Spinal cord (tissue), 10 donors: ENCODE data around the gene RTBDN. TPM values are rescaled to one million over a fixed set of nuclear protein-coding genes. Genes with fewer than 3 reads are reported as not detected.
A peak's percentile ranks its signal among the peaks of the same experiment; 100 is the strongest.

Experiments
- DNase-seq, 6 donors: peaks; one replicate each; pipeline versions ENCODE4 v3.0.0 to v3.0.0-alpha.2; 2013 to 2015; ENCODE audit warnings: low spot score in 6 of 6, low read depth in 4 of 6
- H3K27ac ChIP-seq: one replicate; pipeline ENCODE4 v1.5.1; 2013; ENCODE audit warnings: low read depth, low read length, control low read depth
- H3K27me3 ChIP-seq: one replicate; pipeline ENCODE4 v1.6.1; 2013; ENCODE audit warnings: low read length; ENCODE audit not compliant: control insufficient read depth, insufficient read depth
- H3K36me3 ChIP-seq: one replicate; pipeline ENCODE4 v1.6.1; 2013; ENCODE audit warnings: low read length; ENCODE audit not compliant: control insufficient read depth, insufficient read depth
- H3K4me1 ChIP-seq: one replicate; pipeline ENCODE4 v1.6.1; 2013; ENCODE audit warnings: low read length; ENCODE audit not compliant: control insufficient read depth, insufficient read depth
- H3K4me3 ChIP-seq: one replicate; pipeline ENCODE4 v1.5.1; 2013; ENCODE audit warnings: low read depth, low read length, control low read depth
- H3K9me3 ChIP-seq: one replicate; pipeline ENCODE4 v1.6.1; 2013; ENCODE audit warnings: low read length; ENCODE audit not compliant: control insufficient read depth, insufficient read depth
- WGBS: methylation state at CpG from one replicate; pipeline ENCODE4 v1.1.5; 2013; ENCODE audit warnings: missing lambda C conversion rate; ENCODE audit not compliant: insufficient coverage; 5-methylcytosine and 5-hydroxymethylcytosine counted together
- polyA plus RNA-seq, 2 donors: library from polyadenylated mRNA; unstranded; fragments of 120-200 nt; gene quantifications; one replicate each; pipeline ENCODE4 v1.2.1, GENCODE V29; 2013; ENCODE audit not compliant: insufficient read length in 2 of 2
- total RNA-seq, 2 donors: library from RNA; depleted of rRNA in 1 of 2; stranded (reverse); fragments of 120-200 nt in 1 of 2; fragments of >200 nt in 1 of 2; gene quantifications; one replicate each; pipeline versions ENCODE4 v1.2.3 to v1.2.4, GENCODE V29; 2013 to 2014
- donor health status: healthy.

Gene RTBDN
- total and polyA plus RNA-seq, 4 donors = 1.1 to 6.8 (median 3.8) TPM

GRCh38 chr19:12840091-12841079, 6.0 kb upstream of the RTBDN start:
- Histone ChIP-seq H3K4me1 (peaks cover 47% of the 10 kb centered on the region), H3K27me3 (peaks cover 40% of the 10 kb centered on the region), H3K9me3 (no peaks in the 10 kb centered on the region), H3K4me3 (peak overlapping the region; percentile 35), H3K36me3 (peaks cover 25% of the 10 kb centered on the region), H3K27ac (no peak overlapping the region)
- WGBS = 12% methylated on average over 34 of the region's 43 CpGs
- DNase-seq = peak in 2 of 6 donors; percentile 77 to 93

GRCh38 chr19:12838886-12839756, 4.7 kb upstream of the RTBDN start:
- WGBS = 30% methylated on average over 6 of the region's 21 CpGs
- peak overlapping the region; percentile 53 for H3K4me3 ChIP-seq
- H3K27me3 ChIP-seq = peaks cover 53% of the 10 kb centered on the region
- peaks cover 59% of the 10 kb centered on the region for H3K4me1 ChIP-seq
- no peaks in the 10 kb centered on the region for H3K9me3 ChIP-seq
- DNase-seq = peak in 2 of 6 donors; percentile 62 to 86
- H3K36me3 ChIP-seq = peaks cover 22% of the 10 kb centered on the region
- H3K27ac ChIP-seq = peak overlapping the region; percentile 6

- Histone ChIP-seq H3K27me3 (peaks cover 57% of the 10 kb centered on the region), H3K4me3 (peak within 1 kb of the TSS; percentile 53), H3K9me3 (no peaks in the 10 kb centered on the region), H3K27ac (peak within 1 kb of the TSS; percentile 27), H3K36me3 (peaks cover 15% of the 10 kb centered on the region), H3K4me1 (peaks cover 60% of the 10 kb centered on the region)
- DNase-seq = peak in 2 of 6 donors; percentile 88 to 91
- under 1% methylated on average over 56 of the region's 69 CpGs for WGBS
Observed at GRCh38 chr19:12838182-12838885, 4.0 kb upstream of the RTBDN start, which contains the start of gene MAST1. MAST1 (plus strand) TSS chr19:12838515; CDS start chr19:12838573, 58 bp downstream.

- Histone ChIP-seq H3K9me3 (no peaks in the 10 kb centered on the region), H3K4me3 (no peak overlapping the region), H3K4me1 (peaks cover 71% of the 10 kb centered on the region), H3K27me3 (peaks cover 68% of the 10 kb centered on the region), H3K27ac (no peak overlapping the region), H3K36me3 (peaks cover 6% of the 10 kb centered on the region)
- WGBS = 94% methylated on average over 2 of the region's 4 CpGs
- DNase-seq = no peak
Observed at GRCh38 chr19:12837225-12837624, 2.8 kb upstream of the RTBDN start.

GRCh38 chr19:12836529-12836863, 2.1 kb upstream of the RTBDN start:
- no peak for DNase-seq
- H3K4me3 ChIP-seq = no peak overlapping the region
- peaks cover 70% of the 10 kb centered on the region for H3K27me3 ChIP-seq
- WGBS = 10% methylated on average over 6 of the region's 6 CpGs
- H3K27ac ChIP-seq = no peak overlapping the region
- no peaks in the 10 kb centered on the region for H3K36me3 ChIP-seq
- H3K4me1 ChIP-seq = peaks cover 66% of the 10 kb centered on the region
- H3K9me3 ChIP-seq = no peaks in the 10 kb centered on the region

- Histone ChIP-seq H3K4me3 (no peak overlapping the region), H3K27ac (no peak overlapping the region), H3K36me3 (no peaks in the 10 kb centered on the region), H3K4me1 (peaks cover 53% of the 10 kb centered on the region), H3K9me3 (no peaks in the 10 kb centered on the region), H3K27me3 (peaks cover 73% of the 10 kb centered on the region)
- WGBS = 8% methylated on average over 34 of the region's 39 CpGs
- DNase-seq = peak in 2 of 6 donors; percentile 70 to 86
Observed at GRCh38 chr19:12834976-12835757, 788 bp upstream of the RTBDN start.

GRCh38 chr19:12833738-12834565, 427 bp downstream of the RTBDN start:
- peak overlapping the region; percentile 32 for H3K4me3 ChIP-seq
- H3K27ac ChIP-seq = no peak overlapping the region
- H3K4me1 ChIP-seq = peaks cover 46% of the 10 kb centered on the region
- under 1% methylated on average over 56 of the region's 87 CpGs for WGBS
- peak in 2 of 6 donors; percentile 79 to 87 for DNase-seq
- H3K36me3 ChIP-seq = no peaks in the 10 kb centered on the region
- peaks cover 69% of the 10 kb centered on the region for H3K27me3 ChIP-seq
- H3K9me3 ChIP-seq = no peaks in the 10 kb centered on the region

GRCh38 chr19:12833418-12833737, 1.0 kb downstream of the RTBDN start:
- H3K4me1 ChIP-seq = peaks cover 45% of the 10 kb centered on the region
- 0% methylated on average over 1 of the region's 5 CpGs for WGBS
- H3K36me3 ChIP-seq = no peaks in the 10 kb centered on the region
- no peak for DNase-seq
- H3K9me3 ChIP-seq = no peaks in the 10 kb centered on the region
- H3K4me3 ChIP-seq = no peak overlapping the region
- H3K27ac ChIP-seq = no peak overlapping the region
- H3K27me3 ChIP-seq = peaks cover 68% of the 10 kb centered on the region
